Transverse colon (tissue), 4 donors: ENCODE results near the gene SULT1C2.

ENCODE experiments used
- CTCF ChIP-seq, 5 experiments: fragments of 200-600 bp in 3 of 5; fragments of 450-650 bp in 2 of 5; sonication (generic) in 3 of 5; IDR thresholded peaks; 1 replicate in 2 of 5; 2 replicates in 3 of 5; pipeline ENCODE4 v1.5.1; 2016 to 2017; ENCODE audit warnings: antibody characterized with exemption in 5 of 5, inconsistent platforms in 3 of 5, mild to moderate bottlenecking in 2 of 5, moderate library complexity in 1 of 5
- POLR2A ChIP-seq: fragments of 450-650 bp; IDR thresholded peaks from one replicate; pipeline ENCODE4 v1.6.1; 2016; ENCODE audit warnings: antibody characterized with exemption, mild to moderate bottlenecking, moderate library complexity
- POLR2AphosphoS5 ChIP-seq, 3 donors: sonication (generic); formaldehyde crosslinking; IDR thresholded peaks; one replicate each; pipeline ENCODE4 v1.6.1; 2016; ENCODE audit warnings: antibody characterized with exemption in 3 of 3

GRCh38 chr2:108267101-108267500, 21.6 kb upstream of the SULT1C2 start:
- TF ChIP-seq POLR2A (no peak), CTCF (IDR thresholded peaks at IDR 0.05) (no peak), POLR2AphosphoS5 (IDR thresholded peaks at IDR 0.05) (no peak)
